B cell (primary cell): ENCODE data around the gene GIGYF2.

Experiments
- EZH2 ChIP-seq: IDR thresholded peaks from 2 replicates; pipeline ENCODE4 v1.6.1; 2012; ENCODE audit warnings: borderline replicate concordance, low read depth, mild to moderate bottlenecking, moderate library complexity, low read length; ENCODE audit not compliant: insufficient read depth, poor library complexity, severe bottlenecking
- TF ChIP-seq, protein P1 (sequence below): fragments of 200-600 bp; IDR thresholded peaks from one replicate; pipeline ENCODE4 v1.8.0; 2022; ENCODE audit warnings: antibody characterized with exemption, mild to moderate bottlenecking

DNA sequence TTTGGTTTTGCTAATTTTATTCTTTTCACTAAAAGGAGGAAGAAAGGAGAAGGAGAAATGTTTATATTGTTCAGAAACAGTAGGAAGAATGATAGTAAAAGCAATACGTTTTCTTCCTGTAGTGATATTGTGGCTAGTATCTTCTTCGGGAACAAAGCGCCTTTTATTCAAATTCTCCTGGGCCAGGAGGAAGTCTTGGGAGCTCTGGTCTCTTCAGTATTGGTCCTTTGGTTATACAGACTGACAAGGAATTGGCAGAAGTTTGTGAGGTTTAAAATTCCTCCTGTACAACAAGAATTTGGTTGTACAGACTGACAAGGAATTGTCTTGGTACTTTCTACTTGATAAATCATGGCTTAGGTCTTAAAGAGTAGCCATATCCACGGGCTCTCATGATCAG is 9.9 kb downstream of the GIGYF2 start:
- TF ChIP-seq, protein P1, sequence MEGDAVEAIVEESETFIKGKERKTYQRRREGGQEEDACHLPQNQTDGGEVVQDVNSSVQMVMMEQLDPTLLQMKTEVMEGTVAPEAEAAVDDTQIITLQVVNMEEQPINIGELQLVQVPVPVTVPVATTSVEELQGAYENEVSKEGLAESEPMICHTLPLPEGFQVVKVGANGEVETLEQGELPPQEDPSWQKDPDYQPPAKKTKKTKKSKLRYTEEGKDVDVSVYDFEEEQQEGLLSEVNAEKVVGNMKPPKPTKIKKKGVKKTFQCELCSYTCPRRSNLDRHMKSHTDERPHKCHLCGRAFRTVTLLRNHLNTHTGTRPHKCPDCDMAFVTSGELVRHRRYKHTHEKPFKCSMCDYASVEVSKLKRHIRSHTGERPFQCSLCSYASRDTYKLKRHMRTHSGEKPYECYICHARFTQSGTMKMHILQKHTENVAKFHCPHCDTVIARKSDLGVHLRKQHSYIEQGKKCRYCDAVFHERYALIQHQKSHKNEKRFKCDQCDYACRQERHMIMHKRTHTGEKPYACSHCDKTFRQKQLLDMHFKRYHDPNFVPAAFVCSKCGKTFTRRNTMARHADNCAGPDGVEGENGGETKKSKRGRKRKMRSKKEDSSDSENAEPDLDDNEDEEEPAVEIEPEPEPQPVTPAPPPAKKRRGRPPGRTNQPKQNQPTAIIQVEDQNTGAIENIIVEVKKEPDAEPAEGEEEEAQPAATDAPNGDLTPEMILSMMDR: no peak
- TF ChIP-seq EZH2: no peak
